ENCODE measurements around the gene B4GALT4. TPM values are rescaled to one million over a fixed set of nuclear protein-coding genes. Genes with fewer than 3 reads are reported as not detected.

Gene B4GALT4
- 21.8 and 32.9 TPM in 2 replicates for total RNA-seq (2021)
- percentile 88 among the genes with signal in this experiment for Bru-seq, nascent RNA
- BruChase-seq, experiment 1, labeled RNA remaining after a 2-hour chase: percentile 90 among the genes with signal in this experiment
- BruChase-seq, experiment 2, labeled RNA remaining after a 6-hour chase: percentile 89 among the genes with signal in this experiment
- long read RNA-seq, transcript B4GALT4-202 (8 exons, 2,459 nt): major isoform, 23 of 50 reads
- long read RNA-seq, partial matches to known transcripts: 8 of 50 reads
- long read RNA-seq, other reads (novel, unspliced or antisense): 18 of 50 reads

- H4K20me1 ChIP-seq (ENCODE audit: insufficient read depth): no peaks in the 10 kb centered on the region
- H2AFZ ChIP-seq: peak within 1 kb of the TSS; percentile 75
- H3K4me1 ChIP-seq (replicated peaks; ENCODE audit: insufficient read depth): peaks cover 14% of the 10 kb centered on the region
- ChIA-PET POLR2A (ENCODE audit: unreplicated experiment) (interaction anchor here (0.6 to 0.7 kb wide), 4 partner anchors 81 to 1671 kb away, joined by 3 to 5 read pairs (median 3); no protein-coding TSS in a partner anchor), CTCF (interaction anchor here (0.6 to 1.7 kb wide), 15 partner anchors 17 to 1409 kb away, joined by 3 to 18 read pairs (median 5); partner anchors contain the start of gene TEX55)
- H3K4me3 ChIP-seq: peak within 1 kb of the TSS; percentile 85
- no peaks in the 10 kb centered on the region for H3K27me3 ChIP-seq (ENCODE audit: insufficient read depth, low read depth)
- no peak for TF ChIP-seq CTCF (conservative IDR thresholded peaks at IDR 0.05)
- TF ChIP-seq EZH2 (IDR thresholded peaks at IDR 0.05; ENCODE audit: low read depth): no peak
- peaks cover 11% of the 10 kb centered on the region for H3K36me3 ChIP-seq (ENCODE audit: low read depth)
- H3K9me3 ChIP-seq (ENCODE audit: insufficient read depth, low read depth): no peaks in the 10 kb centered on the region
- intact Hi-C loops (cut with micrococcal nuclease; ENCODE audit: unreplicated experiment): loop anchor here (1.0 to 10.0 kb wide), 8 partner anchors 64 to 357 kb away; partner anchors contain the start of genes IGSF11 and TIMMDC1
- no peaks in the 10 kb centered on the region for H3K9me2 ChIP-seq (ENCODE audit: insufficient read depth)
- peaks cover 34% of the 10 kb centered on the region for H3K79me2 ChIP-seq (ENCODE audit: low read depth)
- H3F3A ChIP-seq (ENCODE audit: insufficient read depth, low read depth): peaks cover 8% of the 10 kb centered on the region
- H3K27ac ChIP-seq: peak within 1 kb of the TSS; percentile 68
- peak; percentile 76 to 91 for DNase-seq
- peak within 1 kb of the TSS; percentile 89 for H3K4me2 ChIP-seq
- no TSS peak for BruUV-seq (replicated peaks)
Measured at GRCh38 chr3:119240591-119241434, at the start of gene B4GALT4. Gene B4GALT4 (minus strand): TSS chr3:119240878. CDS start chr3:119230099, 10,779 bp downstream.

GRCh38 chr3:119289404-119289770, 48.7 kb upstream of the B4GALT4 start:
- Histone ChIP-seq H2AFZ (no peak overlapping the region), H3K9me3 (ENCODE audit: insufficient read depth, low read depth) (peaks cover 6% of the 10 kb centered on the region), H3K9me2 (ENCODE audit: insufficient read depth) (no peaks in the 10 kb centered on the region), H3K4me2 (no peak overlapping the region), H3F3A (ENCODE audit: insufficient read depth, low read depth) (peaks cover 9% of the 10 kb centered on the region; the same call in 1 of the 2 replicates), H3K36me3 (ENCODE audit: low read depth) (no peaks in the 10 kb centered on the region), H3K79me2 (ENCODE audit: low read depth) (no peaks in the 10 kb centered on the region), H4K20me1 (ENCODE audit: insufficient read depth) (no peaks in the 10 kb centered on the region), H3K27ac (no peak overlapping the region), H3K4me1 (replicated peaks; ENCODE audit: insufficient read depth) (peaks cover 10% of the 10 kb centered on the region), H3K27me3 (ENCODE audit: insufficient read depth, low read depth) (no peaks in the 10 kb centered on the region), H3K4me3 (no peak overlapping the region)
- BruUV-seq (replicated peaks): no TSS peak
- TF ChIP-seq CTCF (conservative IDR thresholded peaks at IDR 0.05) (no peak), EZH2 (IDR thresholded peaks at IDR 0.05; ENCODE audit: low read depth) (no peak)
- ChIA-PET CTCF (no interaction called here), POLR2A (ENCODE audit: unreplicated experiment) (no interaction called here)
- intact Hi-C loops (cut with micrococcal nuclease; ENCODE audit: unreplicated experiment): no loop called here
- no peak for DNase-seq

GRCh38 chr3:119288669-119289403, 48.2 kb upstream of the B4GALT4 start:
- no peak for DNase-seq
- H3K27me3 ChIP-seq (ENCODE audit: insufficient read depth, low read depth): no peaks in the 10 kb centered on the region
- peaks cover 6% of the 10 kb centered on the region; the same call in 1 of the 2 replicates for H3F3A ChIP-seq (ENCODE audit: insufficient read depth, low read depth)
- H3K4me3 ChIP-seq: no peak overlapping the region
- ChIA-PET CTCF (no interaction called here), POLR2A (ENCODE audit: unreplicated experiment) (no interaction called here)
- H3K9me2 ChIP-seq (ENCODE audit: insufficient read depth): no peaks in the 10 kb centered on the region
- peaks cover 10% of the 10 kb centered on the region for H3K4me1 ChIP-seq (replicated peaks; ENCODE audit: insufficient read depth)
- no TSS peak for BruUV-seq (replicated peaks)
- H3K36me3 ChIP-seq (ENCODE audit: low read depth): no peaks in the 10 kb centered on the region
- no peak overlapping the region for H2AFZ ChIP-seq
- H3K4me2 ChIP-seq: no peak overlapping the region
- no peak overlapping the region for H3K27ac ChIP-seq
- intact Hi-C loops (cut with micrococcal nuclease; ENCODE audit: unreplicated experiment): no loop called here
- no peaks in the 10 kb centered on the region for H4K20me1 ChIP-seq (ENCODE audit: insufficient read depth)
- H3K79me2 ChIP-seq (ENCODE audit: low read depth): no peaks in the 10 kb centered on the region
- peaks cover 6% of the 10 kb centered on the region for H3K9me3 ChIP-seq (ENCODE audit: insufficient read depth, low read depth)
- TF ChIP-seq EZH2 (IDR thresholded peaks at IDR 0.05; ENCODE audit: low read depth) (no peak), CTCF (conservative IDR thresholded peaks at IDR 0.05) (no peak)
